Measurements from ENCODE around the gene ROGDI.

ROGDI gene

DNA sequence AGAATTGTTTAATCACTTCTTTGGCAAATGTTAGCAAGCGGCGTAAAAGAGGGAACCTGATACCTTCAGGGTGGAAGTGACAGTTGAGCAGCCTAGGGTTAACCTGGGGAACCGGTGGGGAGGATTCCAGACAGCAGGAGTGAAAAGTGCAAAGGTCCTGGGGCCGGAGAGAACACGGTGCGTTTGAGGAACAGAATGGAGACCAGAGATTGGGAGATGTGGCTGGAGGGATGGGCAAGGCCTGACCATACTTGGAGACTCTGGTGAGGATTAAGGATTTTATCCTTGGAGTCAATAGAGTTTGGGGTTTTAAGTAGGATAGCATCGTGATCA is 33.2 kb downstream of the ROGDI start:
- Histone ChIP-seq H3K27me3 (replicated peaks; ENCODE audit: insufficient read depth, low read length) (no peaks in the 10 kb centered on the region), H3K27ac (ENCODE audit: low read length) (no peak overlapping the region), H3F3A (ENCODE audit: insufficient read depth, low read length) (peaks cover 17% of the 10 kb centered on the region; the same call in 1 of the 2 replicates), H3K9me3 (replicated peaks; ENCODE audit: insufficient read depth, low read length) (no peaks in the 10 kb centered on the region), H3K36me3 (replicated peaks; ENCODE audit: insufficient read depth, low read length) (no peaks in the 10 kb centered on the region), H3K4me1 (ENCODE audit: low read length) (peaks cover 10% of the 10 kb centered on the region; the same call in 1 of the 2 replicates), H4K20me1 (ENCODE audit: insufficient read depth, low read length) (no peaks in the 10 kb centered on the region), H2AFZ (ENCODE audit: low read length) (peak overlapping the region; percentile 69), H3K9me2 (replicated peaks; ENCODE audit: insufficient read depth, low read length) (no peaks in the 10 kb centered on the region), H3K4me2 (ENCODE audit: low read depth, low read length) (no peak overlapping the region; the same call in 1 of the 2 replicates), H3K9ac (ENCODE audit: low read length) (no peak overlapping the region), H3K4me3 (ENCODE audit: low read length) (0 out of 2 replicates have a peak overlapping the region, but pooled peaks have one; percentile 62), H3K79me2 (ENCODE audit: low read length) (peaks cover 19% of the 10 kb centered on the region)
- no peak for TF ChIP-seq EZH2phosphoT487 (IDR thresholded peaks at IDR 0.05; ENCODE audit: low read length)
- TF ChIP-seq, protein P1, sequence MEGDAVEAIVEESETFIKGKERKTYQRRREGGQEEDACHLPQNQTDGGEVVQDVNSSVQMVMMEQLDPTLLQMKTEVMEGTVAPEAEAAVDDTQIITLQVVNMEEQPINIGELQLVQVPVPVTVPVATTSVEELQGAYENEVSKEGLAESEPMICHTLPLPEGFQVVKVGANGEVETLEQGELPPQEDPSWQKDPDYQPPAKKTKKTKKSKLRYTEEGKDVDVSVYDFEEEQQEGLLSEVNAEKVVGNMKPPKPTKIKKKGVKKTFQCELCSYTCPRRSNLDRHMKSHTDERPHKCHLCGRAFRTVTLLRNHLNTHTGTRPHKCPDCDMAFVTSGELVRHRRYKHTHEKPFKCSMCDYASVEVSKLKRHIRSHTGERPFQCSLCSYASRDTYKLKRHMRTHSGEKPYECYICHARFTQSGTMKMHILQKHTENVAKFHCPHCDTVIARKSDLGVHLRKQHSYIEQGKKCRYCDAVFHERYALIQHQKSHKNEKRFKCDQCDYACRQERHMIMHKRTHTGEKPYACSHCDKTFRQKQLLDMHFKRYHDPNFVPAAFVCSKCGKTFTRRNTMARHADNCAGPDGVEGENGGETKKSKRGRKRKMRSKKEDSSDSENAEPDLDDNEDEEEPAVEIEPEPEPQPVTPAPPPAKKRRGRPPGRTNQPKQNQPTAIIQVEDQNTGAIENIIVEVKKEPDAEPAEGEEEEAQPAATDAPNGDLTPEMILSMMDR (IDR thresholded peaks at IDR 0.05; ENCODE audit: low read length): no peak
- TF ChIP-seq EZH2 (optimal IDR thresholded peaks at IDR 0.05; ENCODE audit: low read depth, low read length): no peak
- DNase-seq: no peak

DNA sequence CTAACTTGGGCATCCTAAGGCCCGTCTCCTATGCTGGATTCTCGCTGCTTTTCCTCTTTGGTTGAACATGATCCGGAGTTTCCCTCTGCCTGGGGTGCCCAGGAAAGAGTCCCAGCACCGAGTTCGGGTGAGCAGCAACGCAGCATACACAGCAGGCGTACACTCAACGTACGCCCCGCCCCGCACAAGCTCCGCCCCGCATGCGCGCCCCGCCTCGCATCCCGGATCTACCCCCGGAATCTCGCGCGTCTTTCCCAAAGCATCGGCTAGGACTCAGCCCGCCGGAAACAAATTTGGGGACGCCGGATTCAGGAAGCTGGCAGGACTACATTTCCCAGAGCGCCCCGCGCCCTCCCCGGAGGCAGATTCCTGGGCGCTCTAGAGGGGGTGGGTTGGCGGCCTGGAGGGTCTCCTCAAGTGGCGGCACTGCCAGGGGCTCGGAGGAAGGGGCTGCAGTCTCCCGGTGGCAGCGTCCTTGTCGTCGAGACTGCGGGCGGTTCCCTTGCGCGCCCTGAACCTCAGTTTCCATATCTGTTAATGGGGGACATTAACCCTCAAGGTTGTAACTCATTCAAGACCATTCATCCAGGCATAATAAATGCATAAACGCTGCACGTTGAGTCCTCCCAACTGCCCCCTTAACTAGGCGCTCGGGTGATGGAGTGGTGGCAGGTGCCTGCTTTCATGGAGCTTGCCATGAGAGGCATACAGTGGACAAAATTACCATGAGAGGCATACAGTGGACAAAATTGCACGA is 33.7 kb downstream of the ROGDI start:
- H3K27ac ChIP-seq (ENCODE audit: low read length): no peak overlapping the region
- H2AFZ ChIP-seq (ENCODE audit: low read length): peak overlapping the region; percentile 69

DNA sequence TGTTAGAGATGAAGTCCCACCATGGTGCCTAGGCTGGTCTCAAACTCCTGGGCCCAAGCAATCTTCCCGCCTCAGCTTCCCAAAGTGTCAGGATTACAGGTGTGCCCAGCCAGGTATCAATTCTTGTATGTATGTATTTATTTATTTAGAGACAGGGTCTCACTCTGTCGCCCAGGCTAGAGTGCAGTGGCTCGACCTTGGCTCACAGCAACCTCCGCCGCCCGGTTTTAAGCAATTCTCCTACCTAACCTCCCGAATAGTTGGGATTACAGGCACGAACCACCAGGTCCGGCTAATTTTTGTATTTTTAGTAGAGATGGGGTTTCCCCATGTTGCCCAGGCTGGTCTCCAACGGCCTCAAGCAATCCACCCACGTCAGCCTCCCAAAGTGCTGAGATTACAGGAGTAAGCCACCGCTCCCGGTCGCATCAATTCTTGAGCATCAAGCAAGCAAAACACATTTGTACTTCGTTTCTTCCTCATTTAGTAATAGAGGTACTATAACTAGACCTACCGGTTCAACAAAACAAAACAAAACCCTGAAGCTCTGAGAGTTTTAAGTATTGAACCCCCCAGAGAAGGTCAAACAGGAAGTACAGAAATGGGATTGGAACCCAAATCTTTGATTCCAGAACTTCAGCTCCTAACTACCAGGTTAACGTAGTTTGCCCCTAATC is 34.4 kb downstream of the ROGDI start:
- no peaks in the 10 kb centered on the region for H3K27me3 ChIP-seq (replicated peaks; ENCODE audit: insufficient read depth, low read length)
- H3K9me2 ChIP-seq (replicated peaks; ENCODE audit: insufficient read depth, low read length): no peaks in the 10 kb centered on the region
- TF ChIP-seq EZH2 (optimal IDR thresholded peaks at IDR 0.05; ENCODE audit: low read depth, low read length): no peak
- TF ChIP-seq EZH2phosphoT487 (IDR thresholded peaks at IDR 0.05; ENCODE audit: low read length): no peak
- TF ChIP-seq, protein P1 (IDR thresholded peaks at IDR 0.05; ENCODE audit: low read length): no peak
- H3K9ac ChIP-seq (ENCODE audit: low read length): peak overlapping the region; percentile 10; the same call in 1 of the 2 replicates
- peaks cover 17% of the 10 kb centered on the region; the same call in 1 of the 2 replicates for H3F3A ChIP-seq (ENCODE audit: insufficient read depth, low read length)
- peak overlapping the region; percentile 62 for H3K4me3 ChIP-seq (ENCODE audit: low read length)
- no peaks in the 10 kb centered on the region for H4K20me1 ChIP-seq (ENCODE audit: insufficient read depth, low read length)
- H3K36me3 ChIP-seq (replicated peaks; ENCODE audit: insufficient read depth, low read length): no peaks in the 10 kb centered on the region
- H3K79me2 ChIP-seq (ENCODE audit: low read length): peaks cover 19% of the 10 kb centered on the region
- peak overlapping the region; percentile 69 for H2AFZ ChIP-seq (ENCODE audit: low read length)
- H3K4me2 ChIP-seq (ENCODE audit: low read depth, low read length): peak overlapping the region; percentile 94
- peaks cover 10% of the 10 kb centered on the region; the same call in 1 of the 2 replicates for H3K4me1 ChIP-seq (ENCODE audit: low read length)
- peak; percentile 16 for DNase-seq
- H3K9me3 ChIP-seq (replicated peaks; ENCODE audit: insufficient read depth, low read length): no peaks in the 10 kb centered on the region
- no peak overlapping the region for H3K27ac ChIP-seq (ENCODE audit: low read length)

More for the DNA sequence above, 33.7 kb downstream of the ROGDI start:
- peaks cover 10% of the 10 kb centered on the region; the same call in 1 of the 2 replicates for H3K4me1 ChIP-seq (ENCODE audit: low read length)
- H3K27me3 ChIP-seq (replicated peaks; ENCODE audit: insufficient read depth, low read length): no peaks in the 10 kb centered on the region
- H3K9me3 ChIP-seq (replicated peaks; ENCODE audit: insufficient read depth, low read length): no peaks in the 10 kb centered on the region
- no peaks in the 10 kb centered on the region for H4K20me1 ChIP-seq (ENCODE audit: insufficient read depth, low read length)
- peaks cover 17% of the 10 kb centered on the region; the same call in 1 of the 2 replicates for H3F3A ChIP-seq (ENCODE audit: insufficient read depth, low read length)
- H3K9ac ChIP-seq (ENCODE audit: low read length): peak overlapping the region; percentile 10; the same call in 1 of the 2 replicates
- no peak for TF ChIP-seq EZH2phosphoT487 (IDR thresholded peaks at IDR 0.05; ENCODE audit: low read length)
- no peak for TF ChIP-seq EZH2 (optimal IDR thresholded peaks at IDR 0.05; ENCODE audit: low read depth, low read length)
- H3K4me2 ChIP-seq (ENCODE audit: low read depth, low read length): peak overlapping the region; percentile 94
- peak overlapping the region; percentile 62 for H3K4me3 ChIP-seq (ENCODE audit: low read length)
- peak; percentile 73 for DNase-seq
- H3K36me3 ChIP-seq (replicated peaks; ENCODE audit: insufficient read depth, low read length): no peaks in the 10 kb centered on the region
- H3K9me2 ChIP-seq (replicated peaks; ENCODE audit: insufficient read depth, low read length): no peaks in the 10 kb centered on the region
- H3K79me2 ChIP-seq (ENCODE audit: low read length): peaks cover 19% of the 10 kb centered on the region

Measured in MM.1S (cell line).